OCI-LY3 (cell line): Measurements from ENCODE around the gene TNIP1.

ENCODE experiments used
- H2AFZ ChIP-seq: fragments of 200-600, 300-600 bp; shearing (Covaris generic); 2 replicates; pipeline ENCODE4 v1.6.0; 2014; ENCODE audit warnings: antibody characterized with exemption, low read depth, low read length
- H3K27ac ChIP-seq: fragments of 200-600, 300-600 bp; sonication (generic); 2 replicates; pipeline ENCODE4 v1.5.1; 2014; ENCODE audit warnings: mild to moderate bottlenecking, low read length, moderate library complexity, mixed read lengths
- H3K27me3 ChIP-seq: fragments of 200-600, 300-600 bp; sonication (generic); 2 replicates; pipeline ENCODE4 v1.6.1; 2014; ENCODE audit warnings: low read depth, low read length, mixed read lengths
- H3K36me3 ChIP-seq: fragments of 200-600, 300-600 bp; sonication (generic); replicated peaks from 2 replicates; pipeline ENCODE3; 2014; ENCODE audit warnings: low read depth, low read length, mixed read lengths
- H3K4me1 ChIP-seq: fragments of 300-600, 200-600 bp; sonication (generic); 2 replicates; pipeline ENCODE4 v1.6.1; 2014; ENCODE audit warnings: low read length, mixed read lengths
- H3K4me2 ChIP-seq: fragments of 200-600, 300-600 bp; sonication (generic); 2 replicates; pipeline ENCODE4 v1.6.1; 2014; ENCODE audit warnings: low read length, mixed read lengths
- H3K4me3 ChIP-seq: fragments of 300-600, 200-600 bp; sonication (generic); 2 replicates; pipeline ENCODE4 v1.5.1; 2014; ENCODE audit warnings: antibody characterized with exemption, mild to moderate bottlenecking, low read length, moderate library complexity
- H3K79me2 ChIP-seq: fragments of 300-600, 200-600 bp; shearing (Covaris generic); 2 replicates; pipeline ENCODE4 v1.6.1; 2014; ENCODE audit warnings: mild to moderate bottlenecking, low read length, mixed read lengths
- H3K9ac ChIP-seq: fragments of 300-600, 200-600 bp; shearing (Covaris generic); 2 replicates; pipeline ENCODE4 v1.6.0; 2014; ENCODE audit warnings: mild to moderate bottlenecking, low read length, moderate library complexity
- H3K9me3 ChIP-seq: fragments of 200-600, 300-600 bp; shearing (Covaris generic); 2 replicates; pipeline ENCODE4 v1.6.1; 2014; ENCODE audit warnings: low read length, mixed read lengths; ENCODE audit not compliant: insufficient read depth
- H4K20me1 ChIP-seq: fragments of 200-600, 300-600 bp; sonication (generic); 2 replicates; pipeline ENCODE4 v1.6.1; 2016; ENCODE audit warnings: low read length, mixed read lengths; ENCODE audit not compliant: insufficient read depth
- CTCF ChIP-seq: fragments of 200-600, 300-600 bp; sonication (generic); IDR thresholded peaks from 2 replicates; pipeline ENCODE4 v1.5.1; 2014; ENCODE audit warnings: antibody characterized with exemption, low read length, low read depth
- EZH2phosphoT487 ChIP-seq: fragments of 200-600 bp; shearing (Covaris generic); IDR thresholded peaks from 2 replicates; pipeline ENCODE4 v1.6.1; 2018; ENCODE audit warnings: antibody characterized with exemption, mixed run types, low read depth

The TNIP1 gene

GRCh38 chr5:151121665-151122064 lies 40.8 kb upstream of the TNIP1 start:
- Histone ChIP-seq H3K27me3 (no peaks in the 10 kb centered on the region), H3K36me3 (no peaks in the 10 kb centered on the region), H3K4me1 (peaks cover 36% of the 10 kb centered on the region), H4K20me1 (no peaks in the 10 kb centered on the region), H3K4me2 (no peak overlapping the region), H3K4me3 (no peak overlapping the region), H3K9ac (no peak overlapping the region), H3K79me2 (no peaks in the 10 kb centered on the region), H3K9me3 (no peaks in the 10 kb centered on the region), H3K27ac (no peak overlapping the region), H2AFZ (no peak overlapping the region)
- no peak for TF ChIP-seq EZH2phosphoT487
- TF ChIP-seq CTCF: no peak

- no peak overlapping the region for H2AFZ ChIP-seq
- H3K4me1 ChIP-seq: peaks cover 32% of the 10 kb centered on the region
- H3K27ac ChIP-seq: no peak overlapping the region
- TF ChIP-seq CTCF: no peak
- no peak for TF ChIP-seq EZH2phosphoT487
- H3K4me3 ChIP-seq: no peak overlapping the region
- H3K9me3 ChIP-seq: no peaks in the 10 kb centered on the region
- no peaks in the 10 kb centered on the region for H3K36me3 ChIP-seq
- no peak overlapping the region for H3K9ac ChIP-seq
- no peaks in the 10 kb centered on the region for H3K79me2 ChIP-seq
- no peaks in the 10 kb centered on the region for H3K27me3 ChIP-seq
- no peaks in the 10 kb centered on the region for H4K20me1 ChIP-seq
- H3K4me2 ChIP-seq: no peak overlapping the region
Observed at GRCh38 chr5:151121095-151121494, 40.3 kb upstream of the TNIP1 start.

GRCh38 chr5:151118913-151119575 lies 38.2 kb upstream of the TNIP1 start:
- no peak overlapping the region for H2AFZ ChIP-seq

More at GRCh38 chr5:151118913-151119575, 38.2 kb upstream of the TNIP1 start:
- H3K4me1 ChIP-seq: peaks cover 18% of the 10 kb centered on the region
- no peaks in the 10 kb centered on the region for H3K79me2 ChIP-seq
- no peaks in the 10 kb centered on the region for H3K36me3 ChIP-seq
- H3K27ac ChIP-seq: no peak overlapping the region
- no peak overlapping the region for H3K9ac ChIP-seq
- no peak for TF ChIP-seq CTCF
- TF ChIP-seq EZH2phosphoT487: no peak
- H4K20me1 ChIP-seq: no peaks in the 10 kb centered on the region
- H3K4me2 ChIP-seq: no peak overlapping the region
- H3K4me3 ChIP-seq: no peak overlapping the region
- H3K27me3 ChIP-seq: no peaks in the 10 kb centered on the region
- no peaks in the 10 kb centered on the region for H3K9me3 ChIP-seq
